Mammary epithelial cell (primary cell): ENCODE results near the gene IDNK.

Experiments used
- EZH2 ChIP-seq: IDR thresholded peaks from 2 replicates; pipeline ENCODE4 v1.6.1; 2012; ENCODE audit warnings: low read length, inconsistent platforms, borderline replicate concordance
- TF ChIP-seq, protein P1 (sequence below), 2 donors: IDR thresholded peaks in 1 of 2; conservative IDR thresholded peaks in 1 of 2; 2 replicates each; pipeline ENCODE4 v1.5.1; 2011 to 2012; ENCODE audit warnings: inconsistent platforms in 2 of 2, low read length in 2 of 2, mild to moderate bottlenecking in 2 of 2, control low read depth in 1 of 2, low read depth in 1 of 2; ENCODE audit not compliant: insufficient read depth in 1 of 2; ENCODE audit errors: extremely low read depth in 1 of 2

DNA sequence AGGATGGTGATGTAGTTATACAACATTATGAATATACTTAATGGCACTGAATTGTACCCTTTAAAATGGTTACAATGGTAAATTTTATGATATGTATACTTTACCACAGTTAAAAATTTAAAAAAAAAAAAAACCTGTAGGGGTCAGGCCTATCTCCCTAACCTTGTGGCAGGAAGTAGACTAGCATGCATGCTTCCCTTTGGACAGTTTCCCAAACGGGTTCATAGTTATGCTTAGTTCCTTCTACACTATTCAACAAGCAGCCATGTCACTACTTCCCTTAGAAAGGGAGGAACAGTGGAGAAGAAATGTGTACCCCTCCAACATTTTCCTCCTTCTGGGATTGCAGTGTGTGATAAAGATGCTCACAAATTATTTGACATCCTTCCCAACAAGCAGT lies 32.5 kb downstream of the IDNK start:
- TF ChIP-seq, protein P1, sequence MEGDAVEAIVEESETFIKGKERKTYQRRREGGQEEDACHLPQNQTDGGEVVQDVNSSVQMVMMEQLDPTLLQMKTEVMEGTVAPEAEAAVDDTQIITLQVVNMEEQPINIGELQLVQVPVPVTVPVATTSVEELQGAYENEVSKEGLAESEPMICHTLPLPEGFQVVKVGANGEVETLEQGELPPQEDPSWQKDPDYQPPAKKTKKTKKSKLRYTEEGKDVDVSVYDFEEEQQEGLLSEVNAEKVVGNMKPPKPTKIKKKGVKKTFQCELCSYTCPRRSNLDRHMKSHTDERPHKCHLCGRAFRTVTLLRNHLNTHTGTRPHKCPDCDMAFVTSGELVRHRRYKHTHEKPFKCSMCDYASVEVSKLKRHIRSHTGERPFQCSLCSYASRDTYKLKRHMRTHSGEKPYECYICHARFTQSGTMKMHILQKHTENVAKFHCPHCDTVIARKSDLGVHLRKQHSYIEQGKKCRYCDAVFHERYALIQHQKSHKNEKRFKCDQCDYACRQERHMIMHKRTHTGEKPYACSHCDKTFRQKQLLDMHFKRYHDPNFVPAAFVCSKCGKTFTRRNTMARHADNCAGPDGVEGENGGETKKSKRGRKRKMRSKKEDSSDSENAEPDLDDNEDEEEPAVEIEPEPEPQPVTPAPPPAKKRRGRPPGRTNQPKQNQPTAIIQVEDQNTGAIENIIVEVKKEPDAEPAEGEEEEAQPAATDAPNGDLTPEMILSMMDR (conservative IDR thresholded peaks at IDR 0.05 in 1 of 2, IDR thresholded peaks at IDR 0.05 in 1 of 2; ENCODE audit: extremely low read depth in 1 of 2, insufficient read depth in 1 of 2, low read depth in 1 of 2, low read length in 2 of 2) = no peak
- no peak for TF ChIP-seq EZH2
